Measurements from ENCODE around the gene ERCC4. TPM values are rescaled to one million over a fixed set of nuclear protein-coding genes. Genes with fewer than 3 reads are reported as not detected.
"Not testable (repeated sequence)": the region's sequence is repeated elsewhere in the genome, so short reads cannot be mapped to it uniquely, and the experiment has no call there.

The ERCC4 gene
- polyA plus RNA-seq, 3 donors: 1.8 to 11.8 (median 5.9) TPM

- no peaks in the 10 kb centered on the region for H3K36me3 Mint-ChIP-seq
- Histone ChIP-seq H3K27me3 (ENCODE audit: control insufficient read depth in 2 of 2, insufficient read depth in 2 of 2, low read length in 2 of 2) (no peaks in the 10 kb centered on the region), H3K4me2 (replicated peaks; ENCODE audit: extremely low read depth, low read length, poor library complexity, severe bottlenecking) (no peak overlapping the region), H3K4me3 (replicated peaks in 1 of 3; ENCODE audit: low read depth in 2 of 3, low read length in 3 of 3) (no peak overlapping the region), H2AFZ (ENCODE audit: insufficient read depth, low read depth, low read length, poor library complexity, severe bottlenecking) (no peak overlapping the region), H3K36me3 (replicated peaks in 1 of 2; ENCODE audit: control insufficient read depth in 1 of 2, insufficient read depth in 2 of 2, low read length in 2 of 2) (no peaks in the 10 kb centered on the region), H3K9me3 (replicated peaks in 1 of 2; ENCODE audit: control insufficient read depth in 1 of 2, insufficient read depth in 1 of 2, low read length in 2 of 2) (peaks cover 0 to 4% of the 10 kb centered on the region in 2 donors), H3K9ac (ENCODE audit: insufficient read depth, low read length, poor library complexity, severe bottlenecking) (no peak overlapping the region), H3K79me2 (ENCODE audit: insufficient read depth, low read length) (no peaks in the 10 kb centered on the region), H3K27ac (ENCODE audit: low read depth in 1 of 2, low read length in 2 of 2) (no peak overlapping the region), H4K20me1 (ENCODE audit: insufficient read depth, low read length) (no peaks in the 10 kb centered on the region), H3K4me1 (ENCODE audit: control insufficient read depth in 1 of 2, insufficient read depth in 2 of 2, low read length in 2 of 2) (no peaks in the 10 kb centered on the region)
- 88% methylated on average over 2 of the region's 5 CpGs for WGBS (ENCODE audit: insufficient coverage)
- H3K27me3 Mint-ChIP-seq (ENCODE audit: low read depth in 3 of 3): peaks cover 3 to 5% (median 5%) of the 10 kb centered on the region in 3 donors
- TF ChIP-seq, protein P1, sequence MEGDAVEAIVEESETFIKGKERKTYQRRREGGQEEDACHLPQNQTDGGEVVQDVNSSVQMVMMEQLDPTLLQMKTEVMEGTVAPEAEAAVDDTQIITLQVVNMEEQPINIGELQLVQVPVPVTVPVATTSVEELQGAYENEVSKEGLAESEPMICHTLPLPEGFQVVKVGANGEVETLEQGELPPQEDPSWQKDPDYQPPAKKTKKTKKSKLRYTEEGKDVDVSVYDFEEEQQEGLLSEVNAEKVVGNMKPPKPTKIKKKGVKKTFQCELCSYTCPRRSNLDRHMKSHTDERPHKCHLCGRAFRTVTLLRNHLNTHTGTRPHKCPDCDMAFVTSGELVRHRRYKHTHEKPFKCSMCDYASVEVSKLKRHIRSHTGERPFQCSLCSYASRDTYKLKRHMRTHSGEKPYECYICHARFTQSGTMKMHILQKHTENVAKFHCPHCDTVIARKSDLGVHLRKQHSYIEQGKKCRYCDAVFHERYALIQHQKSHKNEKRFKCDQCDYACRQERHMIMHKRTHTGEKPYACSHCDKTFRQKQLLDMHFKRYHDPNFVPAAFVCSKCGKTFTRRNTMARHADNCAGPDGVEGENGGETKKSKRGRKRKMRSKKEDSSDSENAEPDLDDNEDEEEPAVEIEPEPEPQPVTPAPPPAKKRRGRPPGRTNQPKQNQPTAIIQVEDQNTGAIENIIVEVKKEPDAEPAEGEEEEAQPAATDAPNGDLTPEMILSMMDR (IDR thresholded peaks at IDR 0.05): no peak
- H3K4me3 Mint-ChIP-seq: no peak overlapping the region
- intact Hi-C loops (cut with micrococcal nuclease): no loop called here
- DNase-seq: no peak
- H3K4me1 Mint-ChIP-seq: no peaks in the 10 kb centered on the region
- H3K27ac Mint-ChIP-seq: peak overlapping the region in 1 of 7 donors; percentile 33
- H3K9me3 Mint-ChIP-seq: peaks cover 5 to 19% (median 9%) of the 10 kb centered on the region in 7 donors
Observed at GRCh38 chr16:13886608-13887007, 33.3 kb upstream of the ERCC4 start.

- H3K4me2 ChIP-seq (replicated peaks; ENCODE audit: extremely low read depth, low read length, poor library complexity, severe bottlenecking); DNase-seq; H3K4me3 Mint-ChIP-seq; H3K9ac ChIP-seq (ENCODE audit: insufficient read depth, low read length, poor library complexity, severe bottlenecking); H2AFZ ChIP-seq (ENCODE audit: insufficient read depth, low read depth, low read length, poor library complexity, severe bottlenecking); H3K36me3 Mint-ChIP-seq; H3K4me1 Mint-ChIP-seq; H3K36me3 ChIP-seq (replicated peaks in 1 of 2; ENCODE audit: control insufficient read depth in 1 of 2, insufficient read depth in 2 of 2, low read length in 2 of 2); H4K20me1 ChIP-seq (ENCODE audit: insufficient read depth, low read length); H3K27me3 Mint-ChIP-seq (ENCODE audit: low read depth in 3 of 3); H3K9me3 ChIP-seq (replicated peaks in 1 of 2; ENCODE audit: control insufficient read depth in 1 of 2, insufficient read depth in 1 of 2, low read length in 2 of 2); H3K27me3 ChIP-seq (ENCODE audit: control insufficient read depth in 2 of 2, insufficient read depth in 2 of 2, low read length in 2 of 2); H3K79me2 ChIP-seq (ENCODE audit: insufficient read depth, low read length); intact Hi-C loops (cut with micrococcal nuclease); H3K4me3 ChIP-seq (replicated peaks in 1 of 3; ENCODE audit: low read depth in 2 of 3, low read length in 3 of 3); H3K27ac ChIP-seq (ENCODE audit: low read depth in 1 of 2, low read length in 2 of 2); H3K27ac Mint-ChIP-seq; H3K4me1 ChIP-seq (ENCODE audit: control insufficient read depth in 1 of 2, insufficient read depth in 2 of 2, low read length in 2 of 2): not testable (repeated sequence)
- H3K9me3 Mint-ChIP-seq: peaks cover 5 to 20% (median 9%) of the 10 kb centered on the region in 7 donors
- WGBS (ENCODE audit: insufficient coverage): 93% methylated on average over 16 of the region's 22 CpGs
Observed at GRCh38 chr16:13889323-13889722, 30.6 kb upstream of the ERCC4 start.
